A673 (cell line): ENCODE measurements around the gene MN1. TPM values are rescaled to one million over a fixed set of nuclear protein-coding genes. Genes with fewer than 3 reads are reported as not detected.

Experiments used
- BruUV-seq: library from RNA; stranded (reverse); fragments of 400-500 nt; replicated peaks from 2 replicates; lab custom pipeline; 2021; lab: Mats Ljungman, UMichigan
- CTCF ChIA-PET: fragments of 300-600 bp; sonication (Branson Sonifier 250); formaldehyde crosslinking; loops from one replicate; lab custom pipeline; 2022; ENCODE audit warnings: antibody characterized with exemption; lab: Charles Lee
- POLR2A ChIA-PET: fragments of 300-600 bp; sonication (Branson Sonifier 250); formaldehyde crosslinking; loops from one replicate; lab custom pipeline; 2022; ENCODE audit warnings: antibody characterized with exemption; ENCODE audit not compliant: low non-redundant PET; lab: Charles Lee
- DNase-seq: peaks from one replicate; pipeline ENCODE4 v3.0.0-alpha.2; 2015; ENCODE audit warnings: low spot score
- H3K27ac ChIP-seq: fragments of 200-600 bp; sonication (generic); 2 replicates; pipeline ENCODE4 v1.5.1; 2016; ENCODE audit warnings: mixed run types, low read depth, mild to moderate bottlenecking, mixed read lengths, antibody characterized with exemption, low read length; ENCODE audit not compliant: poor library complexity, severe bottlenecking
- H3K27me3 ChIP-seq: fragments of 200-600 bp; sonication (generic); replicated peaks from 2 replicates; pipeline ENCODE4 v1.6.1; 2017; ENCODE audit warnings: mixed run types, low read depth, mild to moderate bottlenecking, mixed read lengths, antibody characterized with exemption, low read length; ENCODE audit not compliant: insufficient read depth, poor library complexity
- H3K36me3 ChIP-seq: fragments of 200-600 bp; sonication (generic); 2 replicates; pipeline ENCODE4 v1.6.1; 2016; ENCODE audit warnings: mixed run types, mild to moderate bottlenecking, mixed read lengths, antibody characterized with exemption, low read length; ENCODE audit not compliant: insufficient read depth, poor library complexity, severe bottlenecking
- H3K4me1 ChIP-seq: fragments of 200-600 bp; sonication (generic); 2 replicates; pipeline ENCODE4 v1.6.1; 2017; ENCODE audit warnings: mixed run types, mild to moderate bottlenecking, mixed read lengths, antibody characterized with exemption, low read length; ENCODE audit not compliant: insufficient read depth, poor library complexity, severe bottlenecking
- H3K4me3 ChIP-seq: fragments of 200-600 bp; sonication (generic); 2 replicates; pipeline ENCODE4 v1.5.1; 2016; ENCODE audit warnings: low read depth, mixed run types, mild to moderate bottlenecking, mixed read lengths, low read length; ENCODE audit not compliant: poor library complexity, severe bottlenecking
- H3K9me3 ChIP-seq: fragments of 200-600 bp; sonication (generic); 2 replicates; pipeline ENCODE4 v1.6.1; 2016; ENCODE audit warnings: mixed run types, low read depth, mild to moderate bottlenecking, mixed read lengths, antibody characterized with exemption, low read length; ENCODE audit not compliant: poor library complexity, severe bottlenecking
- EZH2 ChIP-seq: fragments of 200-600 bp; sonication (generic); IDR thresholded peaks from 2 replicates; pipeline ENCODE4 v1.6.1; 2017; ENCODE audit warnings: borderline replicate concordance, low read depth, mild to moderate bottlenecking, mixed read lengths, antibody characterized with exemption, low read length; ENCODE audit not compliant: poor library complexity, severe bottlenecking
- intact Hi-C: fragments of 100-400 bp; cut with micrococcal nuclease; formaldehyde crosslinking; loops from one replicate; pipeline ENCODE4 v1.10.0; 2022; ENCODE audit not compliant: unreplicated experiment
- total RNA-seq: library from RNA; stranded (reverse); gene quantifications from 2 replicates; pipeline ENCODE4 v1.2.3, GENCODE V29; 2021
- TF ChIP-seq, protein P1 (sequence below): fragments of 300-800, 200-600 bp; sonication (generic); conservative IDR thresholded peaks from 2 replicates; pipeline ENCODE4 v1.5.1; 2017; ENCODE audit warnings: low read depth, mild to moderate bottlenecking, antibody characterized with exemption, low read length, moderate library complexity, mixed read lengths

The MN1 gene
- total RNA-seq, 1 experiment from 2014 or later = 8.4 TPM

DNA sequence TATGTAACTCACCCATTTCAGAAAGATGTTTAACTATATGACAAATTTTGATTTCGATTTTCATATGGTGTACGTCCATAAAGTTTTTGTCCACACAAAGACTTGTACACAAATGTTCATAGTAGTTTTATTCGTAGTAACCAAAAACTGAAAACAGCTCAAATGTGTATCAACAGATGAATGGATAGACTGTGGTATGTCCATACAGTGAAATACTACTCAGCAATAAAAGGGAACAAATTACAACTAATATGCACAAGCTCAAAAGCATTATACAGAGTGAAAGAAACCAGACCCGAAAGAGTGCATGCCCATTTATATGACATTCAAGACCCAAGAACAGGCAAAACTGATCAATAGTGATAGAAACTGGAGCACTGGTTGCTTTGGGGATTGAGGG is 64.0 kb downstream of the MN1 start:
- H3K4me3 ChIP-seq = no peak overlapping the region
- peaks cover 7% of the 10 kb centered on the region for H3K9me3 ChIP-seq
- H3K36me3 ChIP-seq = no peaks in the 10 kb centered on the region
- no peak for TF ChIP-seq EZH2
- TF ChIP-seq, protein P1, sequence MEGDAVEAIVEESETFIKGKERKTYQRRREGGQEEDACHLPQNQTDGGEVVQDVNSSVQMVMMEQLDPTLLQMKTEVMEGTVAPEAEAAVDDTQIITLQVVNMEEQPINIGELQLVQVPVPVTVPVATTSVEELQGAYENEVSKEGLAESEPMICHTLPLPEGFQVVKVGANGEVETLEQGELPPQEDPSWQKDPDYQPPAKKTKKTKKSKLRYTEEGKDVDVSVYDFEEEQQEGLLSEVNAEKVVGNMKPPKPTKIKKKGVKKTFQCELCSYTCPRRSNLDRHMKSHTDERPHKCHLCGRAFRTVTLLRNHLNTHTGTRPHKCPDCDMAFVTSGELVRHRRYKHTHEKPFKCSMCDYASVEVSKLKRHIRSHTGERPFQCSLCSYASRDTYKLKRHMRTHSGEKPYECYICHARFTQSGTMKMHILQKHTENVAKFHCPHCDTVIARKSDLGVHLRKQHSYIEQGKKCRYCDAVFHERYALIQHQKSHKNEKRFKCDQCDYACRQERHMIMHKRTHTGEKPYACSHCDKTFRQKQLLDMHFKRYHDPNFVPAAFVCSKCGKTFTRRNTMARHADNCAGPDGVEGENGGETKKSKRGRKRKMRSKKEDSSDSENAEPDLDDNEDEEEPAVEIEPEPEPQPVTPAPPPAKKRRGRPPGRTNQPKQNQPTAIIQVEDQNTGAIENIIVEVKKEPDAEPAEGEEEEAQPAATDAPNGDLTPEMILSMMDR = no peak
- POLR2A ChIA-PET = no interaction called here
- H3K27me3 ChIP-seq = no peaks in the 10 kb centered on the region
- no TSS peak for BruUV-seq
- no peak overlapping the region for H3K27ac ChIP-seq
- CTCF ChIA-PET = no interaction called here
- H3K4me1 ChIP-seq = no peaks in the 10 kb centered on the region
- intact Hi-C loops = no loop called here
- no peak for DNase-seq

DNA sequence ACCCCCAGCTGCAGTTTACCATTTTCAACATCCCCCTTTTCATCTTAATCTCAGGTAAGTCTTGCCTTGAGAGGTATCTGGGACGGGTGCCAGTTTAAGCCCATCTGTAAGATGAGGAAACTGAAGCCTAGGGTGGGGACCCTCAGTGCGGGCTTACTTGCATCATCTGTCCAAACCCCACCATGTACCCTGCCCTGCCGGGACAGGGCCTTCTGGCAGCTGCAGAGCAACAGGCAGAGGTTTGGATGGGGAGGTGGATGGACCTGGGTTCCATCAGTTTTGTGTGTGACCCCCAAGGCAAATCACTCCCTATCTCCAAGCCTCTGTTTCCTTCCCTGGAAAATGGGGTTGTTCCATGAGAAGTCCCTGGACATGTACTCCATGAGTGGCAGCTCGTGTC is 67.5 kb downstream of the MN1 start:
- H3K4me1 ChIP-seq = no peaks in the 10 kb centered on the region
- no peaks in the 10 kb centered on the region for H3K27me3 ChIP-seq
- peaks cover 7% of the 10 kb centered on the region for H3K9me3 ChIP-seq
- ChIA-PET CTCF (no interaction called here), POLR2A (no interaction called here)
- BruUV-seq = no TSS peak
- no peak overlapping the region for H3K27ac ChIP-seq
- no peak for DNase-seq
- no peak for TF ChIP-seq EZH2
- H3K4me3 ChIP-seq = no peak overlapping the region
- intact Hi-C loops = no loop called here
- no peaks in the 10 kb centered on the region for H3K36me3 ChIP-seq

DNA sequence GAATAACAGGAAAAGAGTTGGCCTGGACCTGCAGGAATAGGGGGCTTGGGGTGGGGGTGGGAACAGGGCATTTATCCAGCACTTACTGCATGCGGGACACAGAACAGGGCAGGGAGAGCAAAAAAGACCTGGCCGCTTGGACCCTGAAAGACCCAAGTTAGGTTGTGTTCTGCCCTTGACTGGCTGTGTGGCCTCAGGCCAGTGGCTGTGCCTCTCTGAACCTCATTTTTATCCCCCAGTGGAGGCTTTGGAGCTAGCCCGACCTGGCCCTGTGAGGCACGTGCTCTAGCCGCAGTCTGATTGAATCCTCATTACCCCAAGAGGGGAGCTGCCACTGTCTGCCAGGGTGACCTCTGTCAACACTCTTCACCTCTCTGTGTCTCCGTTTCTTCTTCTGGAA is 68.7 kb downstream of the MN1 start:
- intact Hi-C loops = no loop called here
- no peak overlapping the region for H3K27ac ChIP-seq
- no peaks in the 10 kb centered on the region for H3K4me1 ChIP-seq
- H3K27me3 ChIP-seq = no peaks in the 10 kb centered on the region
- TF ChIP-seq EZH2 = no peak
- TF ChIP-seq, protein P1 = no peak
- no peak for DNase-seq
- ChIA-PET CTCF (no interaction called here), POLR2A (no interaction called here)
- H3K4me3 ChIP-seq = no peak overlapping the region
- H3K36me3 ChIP-seq = no peaks in the 10 kb centered on the region
- no TSS peak for BruUV-seq
- H3K9me3 ChIP-seq = peaks cover 7% of the 10 kb centered on the region

DNA sequence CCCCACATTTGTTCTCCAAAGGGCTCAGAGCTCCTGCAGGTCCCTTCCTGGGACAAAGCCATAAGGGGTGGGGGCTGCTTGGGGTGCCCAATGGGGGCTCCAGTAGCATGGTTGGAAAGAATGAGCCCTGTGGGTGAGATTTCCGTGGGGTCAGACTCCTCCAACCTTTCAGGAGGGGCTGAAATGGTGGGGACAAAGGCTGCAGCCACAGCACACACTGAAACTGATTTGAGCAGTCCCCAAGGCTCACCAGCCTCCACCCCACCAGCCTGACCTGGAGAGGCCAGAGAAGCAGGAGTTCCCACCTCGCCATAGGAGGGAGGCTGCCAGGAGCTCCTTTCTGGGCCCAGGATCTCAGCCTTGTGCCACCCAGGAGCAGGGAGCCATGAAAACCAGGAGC is 69.2 kb downstream of the MN1 start:
- POLR2A ChIA-PET = no interaction called here
- Histone ChIP-seq H3K27ac (no peak overlapping the region), H3K4me1 (peaks cover 4% of the 10 kb centered on the region), H3K4me3 (no peak overlapping the region), H3K27me3 (no peaks in the 10 kb centered on the region), H3K9me3 (peaks cover 2% of the 10 kb centered on the region), H3K36me3 (no peaks in the 10 kb centered on the region)
- intact Hi-C loops = no loop called here
- TF ChIP-seq, protein P1 = no peak
- no peak for TF ChIP-seq EZH2
- CTCF ChIA-PET = no interaction called here
- DNase-seq = no peak
- BruUV-seq = no TSS peak
